Mesendoderm (in vitro differentiated cells): ENCODE data around the gene CLCNKB. TPM values are rescaled to one million over a fixed set of nuclear protein-coding genes. Genes with fewer than 3 reads are reported as not detected.

Source experiments
- DNase-seq: peaks from one replicate; pipeline ENCODE4 v3.0.0; 2013
- H2AK5ac ChIP-seq: 2 replicates; pipeline ENCODE4 v1.6.1; 2013; ENCODE audit warnings: low read length, inconsistent platforms
- H2BK120ac ChIP-seq: 2 replicates; pipeline ENCODE4 v1.6.1; 2013; ENCODE audit warnings: low read depth, mild to moderate bottlenecking, low read length, moderate library complexity, mixed read lengths
- H2BK15ac ChIP-seq: replicated peaks from 2 replicates; pipeline ENCODE4 v1.6.1; 2013; ENCODE audit warnings: low read depth, mild to moderate bottlenecking, moderate library complexity
- H2BK5ac ChIP-seq: 2 replicates; pipeline ENCODE4 v1.6.1; 2013; ENCODE audit warnings: low read length, inconsistent platforms
- H3K18ac ChIP-seq: 2 replicates; pipeline ENCODE4 v1.6.1; 2013; ENCODE audit warnings: mild to moderate bottlenecking, low read length, mixed read lengths
- H3K23ac ChIP-seq: one replicate; pipeline ENCODE4 v1.6.1; 2013; ENCODE audit warnings: low read length
- H3K27ac ChIP-seq: 2 replicates; pipeline ENCODE4 v1.5.1; 2013; ENCODE audit warnings: low read depth, mild to moderate bottlenecking, inconsistent platforms, low read length, moderate library complexity
- H3K27me3 ChIP-seq: 2 replicates; pipeline ENCODE4 v1.6.1; 2013; ENCODE audit warnings: low read length, control low read depth, mild to moderate bottlenecking, inconsistent platforms; ENCODE audit not compliant: insufficient read depth, poor library complexity
- H3K36me3 ChIP-seq: 2 replicates; pipeline ENCODE4 v1.6.1; 2013; ENCODE audit warnings: low read length, inconsistent platforms; ENCODE audit not compliant: control insufficient read depth, insufficient read depth
- H3K4ac ChIP-seq: one replicate; pipeline ENCODE4 v1.6.1; 2013; ENCODE audit warnings: low read depth, mild to moderate bottlenecking, low read length, moderate library complexity
- H3K4me1 ChIP-seq: 2 replicates; pipeline ENCODE4 v1.6.1; 2013; ENCODE audit warnings: low read depth, low read length, inconsistent platforms; ENCODE audit not compliant: control insufficient read depth
- H3K4me2 ChIP-seq: 2 replicates; pipeline ENCODE4 v1.6.1; 2013; ENCODE audit warnings: low read length
- H3K4me3 ChIP-seq: 2 replicates; pipeline ENCODE4 v1.5.1; 2013; ENCODE audit warnings: mild to moderate bottlenecking, low read length
- H3K56ac ChIP-seq: one replicate; pipeline ENCODE4 v1.6.1; 2013; ENCODE audit warnings: low read length
- H3K79me1 ChIP-seq: 2 replicates; pipeline ENCODE4 v1.6.1; 2013; ENCODE audit warnings: low read length, inconsistent platforms
- H3K79me2 ChIP-seq: 2 replicates; pipeline ENCODE4 v1.6.1; 2013; ENCODE audit warnings: mild to moderate bottlenecking, low read length; ENCODE audit not compliant: control insufficient read depth, insufficient read depth
- H3K9ac ChIP-seq: 2 replicates; pipeline ENCODE4 v1.6.1; 2013; ENCODE audit warnings: low read length, inconsistent platforms
- H4K5ac ChIP-seq: one replicate; pipeline ENCODE4 v1.6.1; 2013; ENCODE audit warnings: low read length
- H4K8ac ChIP-seq: one replicate; pipeline ENCODE4 v1.6.1; 2013; ENCODE audit warnings: low read depth, mild to moderate bottlenecking, control low read depth, low read length, moderate library complexity
- WGBS: extraction: QIAGEN DNeasy Blood & Tissue Kit; methylation state at CpG from one replicate; pipeline ENCODE4 v1.1.7; 2013; ENCODE audit warnings: low lambda C conversion rate, missing lambda C conversion rate; ENCODE audit not compliant: insufficient coverage; ENCODE audit errors: extremely low coverage; 5-methylcytosine and 5-hydroxymethylcytosine counted together
- polyA plus RNA-seq, 2 experiments: library from polyadenylated mRNA; stranded (reverse); fragments of 200-250 nt; gene quantifications; one replicate each; pipeline ENCODE4 v1.2.3, GENCODE V29; 2013

The CLCNKB gene
- polyA plus RNA-seq (2013, experiment 1 of 2) = 0.86 TPM
- polyA plus RNA-seq (2013, experiment 2 of 2) = 0.74 TPM

GRCh38 chr1:16043521-16043920 lies at the start of gene CLCNKB:
TSS of gene CLCNKB (plus strand) at chr1:16043782. CDS start at chr1:16044493, 711 bp downstream.
- no CpG with 5 or more reads among the region's 7 CpGs for WGBS
- H4K5ac ChIP-seq = no peak within 1 kb of the TSS
- no peak for DNase-seq

GRCh38 chr1:15994081-15994480 lies 49.5 kb upstream of the CLCNKB start:
- Histone ChIP-seq H3K79me1 (no peaks in the 10 kb centered on the region), H3K23ac (no peak overlapping the region), H3K18ac (no peak overlapping the region), H2BK5ac (no peak overlapping the region), H3K27ac (no peak overlapping the region), H3K27me3 (no peaks in the 10 kb centered on the region), H2AK5ac (no peak overlapping the region), H3K9ac (no peak overlapping the region), H3K36me3 (no peaks in the 10 kb centered on the region), H3K79me2 (no peaks in the 10 kb centered on the region), H4K5ac (no peak overlapping the region), H3K4me1 (no peaks in the 10 kb centered on the region), H4K8ac (no peak overlapping the region), H2BK15ac (no peak overlapping the region), H3K4me3 (no peak overlapping the region), H3K4me2 (no peak overlapping the region), H3K56ac (no peak overlapping the region), H2BK120ac (no peak overlapping the region), H3K4ac (no peak overlapping the region)
- no CpG with 5 or more reads among the region's 10 CpGs for WGBS
- no peak for DNase-seq

More at GRCh38 chr1:16043521-16043920, at the start of gene CLCNKB:
- no peak within 1 kb of the TSS for H3K9ac ChIP-seq
- H3K4me3 ChIP-seq = no peak within 1 kb of the TSS
- no peak within 1 kb of the TSS for H2BK5ac ChIP-seq
- H3K56ac ChIP-seq = no peak within 1 kb of the TSS
- H3K79me1 ChIP-seq = no peaks in the 10 kb centered on the region
- no peak within 1 kb of the TSS for H3K4ac ChIP-seq
- no peak within 1 kb of the TSS for H3K23ac ChIP-seq
- H3K27ac ChIP-seq = no peak within 1 kb of the TSS
- H2AK5ac ChIP-seq = no peak within 1 kb of the TSS
- no peak within 1 kb of the TSS for H2BK15ac ChIP-seq
- no peak within 1 kb of the TSS for H3K4me2 ChIP-seq
- no peaks in the 10 kb centered on the region for H3K4me1 ChIP-seq
- no peak within 1 kb of the TSS for H3K18ac ChIP-seq
- no peaks in the 10 kb centered on the region for H3K27me3 ChIP-seq
- H3K36me3 ChIP-seq = no peaks in the 10 kb centered on the region
- H2BK120ac ChIP-seq = no peak within 1 kb of the TSS
- H4K8ac ChIP-seq = no peak within 1 kb of the TSS
- H3K79me2 ChIP-seq = no peaks in the 10 kb centered on the region

- H2AK5ac ChIP-seq = no peak overlapping the region
- H3K79me1 ChIP-seq = no peaks in the 10 kb centered on the region
- H3K27ac ChIP-seq = no peak overlapping the region
- no peak overlapping the region for H3K4me3 ChIP-seq
- H2BK15ac ChIP-seq = no peak overlapping the region
- no peak overlapping the region for H3K4me2 ChIP-seq
- no peak overlapping the region for H3K23ac ChIP-seq
- no peaks in the 10 kb centered on the region for H3K27me3 ChIP-seq
- H3K36me3 ChIP-seq = no peaks in the 10 kb centered on the region
- no peak overlapping the region for H4K5ac ChIP-seq
- H3K79me2 ChIP-seq = no peaks in the 10 kb centered on the region
- no peak overlapping the region for H3K18ac ChIP-seq
- no peak overlapping the region for H3K4ac ChIP-seq
- H3K9ac ChIP-seq = no peak overlapping the region
- no peak overlapping the region for H2BK120ac ChIP-seq
- DNase-seq = peak; percentile 53
- no peak overlapping the region for H3K56ac ChIP-seq
- H2BK5ac ChIP-seq = no peak overlapping the region
- WGBS = no CpG with 5 or more reads among the region's 11 CpGs
- no peak overlapping the region for H4K8ac ChIP-seq
- no peaks in the 10 kb centered on the region for H3K4me1 ChIP-seq
Observed at GRCh38 chr1:15994590-15995351, 48.8 kb upstream of the CLCNKB start.

- no peak overlapping the region for H2AK5ac ChIP-seq
- H4K5ac ChIP-seq = no peak overlapping the region
- H2BK5ac ChIP-seq = no peak overlapping the region
- no peaks in the 10 kb centered on the region for H3K79me1 ChIP-seq
- no peak overlapping the region for H3K4me3 ChIP-seq
- no peaks in the 10 kb centered on the region for H3K4me1 ChIP-seq
- no peak overlapping the region for H3K23ac ChIP-seq
- no peak overlapping the region for H3K27ac ChIP-seq
- H2BK120ac ChIP-seq = no peak overlapping the region
- H3K36me3 ChIP-seq = no peaks in the 10 kb centered on the region
- H3K27me3 ChIP-seq = no peaks in the 10 kb centered on the region
- H3K4me2 ChIP-seq = no peak overlapping the region
- no peak overlapping the region for H3K18ac ChIP-seq
- no CpG with 5 or more reads among the region's 9 CpGs for WGBS
- H3K4ac ChIP-seq = no peak overlapping the region
- no peak overlapping the region for H2BK15ac ChIP-seq
- no peaks in the 10 kb centered on the region for H3K79me2 ChIP-seq
- H4K8ac ChIP-seq = no peak overlapping the region
- DNase-seq = no peak
- no peak overlapping the region for H3K9ac ChIP-seq
- no peak overlapping the region for H3K56ac ChIP-seq
Observed at GRCh38 chr1:15997076-15997585, 46.5 kb upstream of the CLCNKB start.

- H3K18ac ChIP-seq = no peak overlapping the region
- no peak overlapping the region for H3K4ac ChIP-seq
- H3K27me3 ChIP-seq = no peaks in the 10 kb centered on the region
- H3K79me2 ChIP-seq = no peaks in the 10 kb centered on the region
- no peak for DNase-seq
- no peak overlapping the region for H2AK5ac ChIP-seq
- H4K8ac ChIP-seq = no peak overlapping the region
- no peak overlapping the region for H3K4me2 ChIP-seq
- no peak overlapping the region for H3K27ac ChIP-seq
- H3K4me1 ChIP-seq = no peaks in the 10 kb centered on the region
- H3K23ac ChIP-seq = no peak overlapping the region
- no peaks in the 10 kb centered on the region for H3K36me3 ChIP-seq
- H4K5ac ChIP-seq = no peak overlapping the region
- H3K56ac ChIP-seq = no peak overlapping the region
- H3K79me1 ChIP-seq = no peaks in the 10 kb centered on the region
- WGBS = no CpG with 5 or more reads among the region's 9 CpGs
- H2BK15ac ChIP-seq = no peak overlapping the region
- no peak overlapping the region for H2BK5ac ChIP-seq
- no peak overlapping the region for H2BK120ac ChIP-seq
- H3K4me3 ChIP-seq = no peak overlapping the region
- no peak overlapping the region for H3K9ac ChIP-seq
Observed at GRCh38 chr1:15997637-15998280, 45.8 kb upstream of the CLCNKB start.
